ENCODE data around the gene LDAH.

The LDAH gene

DNA sequence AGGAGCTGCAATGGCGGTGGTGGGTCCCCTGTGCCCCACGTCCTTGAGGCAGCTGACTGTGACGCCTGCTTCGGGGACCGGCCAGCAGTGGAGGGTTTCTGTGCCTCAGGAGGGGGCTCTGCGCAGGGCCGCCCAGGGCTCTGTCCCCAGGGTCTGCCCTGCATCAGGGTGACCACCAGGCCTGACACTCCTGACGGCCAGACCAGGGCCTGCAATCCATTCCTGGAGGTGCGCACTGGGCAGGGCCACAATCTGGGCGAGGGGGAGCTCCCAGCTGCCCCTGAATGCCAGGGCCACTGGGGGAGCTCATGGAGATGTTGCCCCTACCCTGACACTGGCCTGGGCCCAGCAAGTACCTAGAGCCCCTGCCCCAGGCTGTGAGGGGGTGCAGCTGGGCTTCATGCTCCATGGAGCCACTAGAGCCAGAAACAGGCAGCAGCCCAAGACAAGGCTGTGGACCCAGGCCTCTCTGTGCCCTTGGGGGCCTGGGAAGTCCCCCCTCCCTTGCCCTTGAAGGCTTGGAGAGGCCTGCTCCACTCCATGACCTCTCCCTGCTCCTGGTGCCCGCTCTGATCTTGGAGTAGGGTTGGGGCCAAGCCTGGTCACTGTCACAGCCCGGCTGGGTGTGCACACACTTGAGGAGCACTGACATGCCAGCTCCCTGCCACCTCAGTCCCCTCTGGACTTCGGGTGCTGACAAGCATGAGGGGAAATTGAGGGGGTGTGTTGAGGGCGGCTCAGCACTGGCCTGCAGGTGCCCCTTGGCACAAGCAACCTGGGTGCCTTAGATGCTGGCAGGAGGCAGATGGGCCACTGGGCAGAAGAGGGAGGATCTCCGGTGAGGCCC is 55.9 kb downstream of the LDAH start:
- no peak for DNase-seq

- no peak for DNase-seq
Measured at GRCh38 chr2:20766213-20766612, 56.7 kb downstream of the LDAH start.

GRCh38 chr2:20762945-20763683 is 59.8 kb downstream of the LDAH start:
- no peak for DNase-seq

DNA sequence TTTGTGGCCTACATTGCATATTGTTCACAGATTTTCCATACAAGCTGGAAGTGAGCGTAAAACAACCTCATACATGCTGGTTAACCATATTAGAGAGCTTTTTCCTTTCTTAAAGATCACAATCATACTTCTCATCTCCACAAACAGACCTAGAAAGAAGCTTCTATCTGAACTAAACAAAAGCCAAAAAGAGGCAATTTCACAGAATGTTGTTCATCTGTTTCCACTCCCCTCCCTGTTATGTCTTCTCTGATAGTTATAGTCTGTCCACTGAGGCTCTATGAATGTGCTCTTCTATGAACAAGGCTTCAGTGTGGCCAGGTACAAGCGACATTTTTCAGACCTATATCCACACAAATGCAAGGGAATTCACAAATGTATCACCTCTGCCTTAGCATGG is 63.4 kb downstream of the LDAH start:
- no peak for DNase-seq

DNA sequence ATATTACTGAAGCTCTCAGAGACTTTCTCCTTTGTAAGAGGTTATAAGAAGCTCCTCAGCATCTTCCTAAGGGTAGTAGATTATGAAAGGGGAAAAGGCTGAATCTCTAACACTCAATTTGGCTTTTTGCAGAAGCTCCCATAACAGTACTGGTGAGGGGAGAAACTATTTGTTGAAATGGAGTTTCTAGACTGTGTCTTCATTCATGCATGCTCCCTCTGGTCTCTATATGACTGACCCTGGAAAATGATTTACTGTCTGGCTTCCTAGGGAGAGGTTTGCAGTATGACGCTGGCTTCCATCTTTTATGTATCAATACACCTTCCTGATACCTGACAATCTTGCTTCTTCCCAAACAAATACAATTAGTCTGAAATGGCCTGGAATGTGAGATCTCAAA is 63.9 kb downstream of the LDAH start:
- DNase-seq, result no peak

DNA sequence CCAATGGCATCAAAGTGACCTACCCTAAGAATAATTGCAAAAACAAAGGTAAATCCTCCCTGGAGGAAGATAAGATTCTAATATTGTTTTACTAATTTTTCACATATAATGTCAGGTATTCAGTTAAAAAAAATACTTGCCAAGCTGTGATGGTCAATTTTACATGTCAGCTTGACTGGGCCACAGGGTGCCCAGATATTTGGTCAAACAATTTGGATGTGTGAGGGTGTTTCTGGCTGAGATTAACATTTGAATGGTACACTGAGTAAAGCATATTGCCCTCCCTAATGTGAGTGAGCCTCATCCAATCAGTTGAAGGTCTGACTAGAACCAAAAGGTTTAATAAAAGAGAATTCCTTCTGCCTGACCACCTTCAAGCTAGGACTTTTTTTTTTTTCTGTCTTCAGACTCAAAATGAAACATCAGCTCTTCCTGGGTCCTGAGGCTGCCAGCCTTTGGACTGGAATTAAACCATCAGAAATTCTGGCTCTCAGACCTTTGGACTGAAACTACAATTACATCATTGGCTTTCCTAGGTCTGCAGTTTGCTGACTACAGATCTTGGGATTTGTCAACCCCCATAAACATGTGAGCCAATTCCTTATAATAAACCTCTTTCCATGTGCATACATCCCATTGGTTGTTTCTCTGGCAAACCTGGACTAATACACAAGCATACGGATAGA is 65.4 kb downstream of the LDAH start:
- DNase-seq, result no peak

GRCh38 chr2:20755132-20755800 is 67.6 kb downstream of the LDAH start:
- no peak for DNase-seq

GRCh38 chr2:20752293-20752692 is 70.6 kb downstream of the LDAH start:
- no peak for DNase-seq

DNA sequence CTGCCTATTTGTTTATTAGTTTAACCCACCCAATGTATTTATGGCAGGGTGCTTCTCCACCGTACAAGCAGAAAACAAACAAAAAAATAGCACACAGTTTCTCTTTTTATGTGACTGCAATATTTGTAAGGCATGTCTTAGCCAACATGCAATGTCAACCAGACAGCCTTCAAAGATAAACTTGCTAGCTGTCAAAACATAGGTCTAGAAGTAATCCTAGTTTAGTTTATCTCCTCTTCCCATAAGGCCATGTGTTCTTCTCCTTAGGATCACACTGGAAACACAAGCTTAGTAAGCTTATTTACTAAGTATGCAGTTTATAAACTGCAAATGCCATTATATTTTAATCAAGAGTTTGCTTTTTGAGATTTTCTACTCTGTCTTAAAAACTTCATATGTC is 75.6 kb downstream of the LDAH start:
- no peak for DNase-seq

GRCh38 chr2:20745924-20746555 is 76.9 kb downstream of the LDAH start:
- DNase-seq, result no peak

- DNase-seq, result no peak
Measured at GRCh38 chr2:20744366-20745335, 78.2 kb downstream of the LDAH start.

GRCh38 chr2:20738772-20739171 is 84.1 kb downstream of the LDAH start:
- DNase-seq, result no peak

DNA sequence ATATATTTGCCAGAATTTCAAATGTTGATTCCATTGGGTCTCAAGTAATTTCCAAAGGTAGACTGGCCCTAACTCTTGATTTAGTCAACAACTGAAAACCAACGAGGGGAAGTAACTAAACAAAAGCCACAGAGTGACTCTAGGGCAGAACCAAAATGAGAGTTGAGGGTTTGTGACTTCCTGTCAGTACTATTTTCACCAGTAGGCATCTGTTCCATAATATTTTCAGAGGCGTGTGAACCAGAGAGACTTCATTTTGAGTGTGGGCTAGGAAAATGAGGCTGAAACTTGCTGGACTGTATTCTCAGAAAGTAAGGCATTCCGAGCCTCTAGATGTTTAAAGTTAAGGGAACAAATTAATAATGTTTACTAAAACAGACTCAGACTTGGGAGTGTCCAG is 85.4 kb downstream of the LDAH start:
- DNase-seq, result no peak

GRCh38 chr2:20728114-20728758 is 94.7 kb downstream of the LDAH start:
- DNase-seq, result no peak

GRCh38 chr2:20726913-20727312 is 96.0 kb downstream of the LDAH start:
- DNase-seq, result no peak

- no peak for DNase-seq
Measured at GRCh38 chr2:20725782-20726181, 97.1 kb downstream of the LDAH start.

GRCh38 chr2:20724500-20725053 is 98.3 kb downstream of the LDAH start:
- DNase-seq, result no peak

GRCh38 chr2:20723543-20723942 is 99.4 kb downstream of the LDAH start:
- no peak for DNase-seq

GRCh38 chr2:20722592-20723240 is 100.2 kb downstream of the LDAH start:
- DNase-seq, result no peak

GRCh38 chr2:20717641-20718040 is 105.3 kb downstream of the LDAH start:
- no peak for DNase-seq

All from activated T-cell treated with anti-CD3 and anti-CD28 coated beads, Interleukin-2, amount 50 U/mL, for 1 hour (primary cell).